Measurements from ENCODE around the gene COA6.

Gene COA6

DNA sequence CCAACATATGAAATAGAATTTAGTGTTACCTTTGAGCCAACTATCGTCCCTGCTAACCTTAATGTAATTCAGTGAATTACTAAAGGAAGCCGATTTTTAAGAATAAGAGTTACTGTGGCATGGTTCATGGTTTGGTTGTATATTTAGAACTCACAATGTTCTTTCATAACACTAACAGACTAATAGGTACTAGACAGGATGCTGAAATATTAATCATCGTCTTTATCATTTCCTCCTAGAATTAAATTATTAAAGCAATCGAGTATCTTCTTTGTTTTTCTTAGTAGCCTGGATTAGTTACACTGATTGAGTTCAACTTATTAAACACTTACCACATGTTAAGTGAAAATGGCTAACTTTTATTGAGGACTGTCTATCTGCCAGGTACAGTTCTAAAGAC lies 58.0 kb downstream of the COA6 start:
- no peak for TF ChIP-seq SUZ12 (IDR thresholded peaks at IDR 0.05; ENCODE audit: extremely low read depth, insufficient read depth, insufficient read length)
- Histone ChIP-seq H3K9ac (ENCODE audit: insufficient read length, low read depth) (no peak overlapping the region), H3K4me1 (ENCODE audit: insufficient read depth, insufficient read length) (no peaks in the 10 kb centered on the region), H3K4me3 (ENCODE audit: insufficient read length, low read depth) (no peak overlapping the region), H3K36me3 (ENCODE audit: insufficient read depth, insufficient read length, low read length) (peaks cover 34% of the 10 kb centered on the region), H3K9me3 (ENCODE audit: insufficient read depth, low read length) (no peaks in the 10 kb centered on the region), H3K27me3 (ENCODE audit: insufficient read depth, insufficient read length) (no peaks in the 10 kb centered on the region)
- DNase-seq (ENCODE audit: low read depth, low spot score), result no peak

DNA sequence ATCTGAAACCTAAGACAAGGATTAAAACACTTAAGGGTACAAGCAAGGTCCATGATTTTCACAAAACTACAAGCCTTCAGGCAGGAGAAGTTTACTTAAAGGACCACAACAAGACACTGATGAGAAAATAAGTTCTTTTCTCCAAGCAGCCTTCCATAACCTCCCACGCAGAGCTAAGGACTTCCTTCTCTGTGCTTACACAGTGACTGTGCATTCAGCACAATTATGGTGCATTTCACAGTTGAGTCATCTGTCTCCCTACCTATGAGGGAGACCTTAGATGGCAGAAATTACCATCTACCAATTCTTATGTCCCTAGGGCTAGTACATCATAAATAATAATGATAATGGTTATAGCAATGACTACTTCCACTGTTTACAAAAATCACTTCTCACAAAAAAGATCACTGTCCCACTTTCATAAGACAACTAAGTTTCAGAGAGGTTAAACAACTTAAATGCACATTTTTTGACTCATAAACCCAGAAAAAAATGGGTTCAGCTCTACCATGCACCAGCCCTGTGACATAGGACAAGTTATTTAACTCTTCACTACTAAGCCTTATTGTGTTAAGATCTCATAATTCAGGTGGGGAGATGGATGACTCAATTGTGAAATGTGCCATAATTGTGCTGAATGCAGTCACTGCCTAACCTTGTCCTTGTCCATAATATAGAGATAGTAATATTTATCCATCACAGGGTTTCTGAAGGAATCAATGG lies 60.5 kb downstream of the COA6 start:
- no peak for TF ChIP-seq SUZ12 (IDR thresholded peaks at IDR 0.05; ENCODE audit: extremely low read depth, insufficient read depth, insufficient read length)
- no peak for TF ChIP-seq ZNF274 (IDR thresholded peaks at IDR 0.05; ENCODE audit: low read depth, low read length)
- TF ChIP-seq YY1 (IDR thresholded peaks at IDR 0.05; ENCODE audit: insufficient read depth, insufficient read length), result no peak
- H3K9ac ChIP-seq (ENCODE audit: insufficient read length, low read depth), result no peak overlapping the region
- H3K4me3 ChIP-seq (ENCODE audit: insufficient read length, low read depth), result no peak overlapping the region
- no peaks in the 10 kb centered on the region for H3K4me1 ChIP-seq (ENCODE audit: insufficient read depth, insufficient read length)
- no peaks in the 10 kb centered on the region for H3K27me3 ChIP-seq (ENCODE audit: insufficient read depth, insufficient read length)
- DNase-seq (ENCODE audit: low read depth, low spot score), result no peak
- no peaks in the 10 kb centered on the region for H3K9me3 ChIP-seq (ENCODE audit: insufficient read depth, low read length)
- peaks cover 33% of the 10 kb centered on the region for H3K36me3 ChIP-seq (ENCODE audit: insufficient read depth, insufficient read length, low read length)
